NCI-H345 treated with DMSO at 0.1 percent for 48 hours (cell line): ENCODE results near the gene MARCHF10.
A peak's percentile ranks its signal among the peaks of the same experiment; 100 is the strongest.
"Not testable (repeated sequence)": the region's sequence is repeated elsewhere in the genome, so short reads cannot be mapped to it uniquely, and the experiment has no call there.

Source experiments
- DNase-seq: peaks from one replicate; lab custom pipeline; 2025; ENCODE audit not compliant: unreplicated experiment; lab: John Stamatoyannopoulos, UW

The MARCHF10 gene

GRCh38 chr17:62791235-62791734, 16.8 kb downstream of the MARCHF10 start:
- DNase-seq: no peak

- no peak for DNase-seq
Measured at GRCh38 chr17:62790564-62790986, 17.5 kb downstream of the MARCHF10 start.

GRCh38 chr17:62787366-62787765, 20.7 kb downstream of the MARCHF10 start:
- no peak for DNase-seq

GRCh38 chr17:62786646-62787045, 21.5 kb downstream of the MARCHF10 start:
- DNase-seq: no peak

GRCh38 chr17:62785983-62786382, 22.1 kb downstream of the MARCHF10 start:
- DNase-seq: not testable (repeated sequence)

GRCh38 chr17:62782730-62783270, 25.3 kb downstream of the MARCHF10 start:
- no peak for DNase-seq

- DNase-seq: no peak
Measured at GRCh38 chr17:62781831-62782251, 26.3 kb downstream of the MARCHF10 start.

GRCh38 chr17:62781356-62781755, 26.8 kb downstream of the MARCHF10 start:
- DNase-seq: no peak

GRCh38 chr17:62780951-62781350, 27.2 kb downstream of the MARCHF10 start:
- no peak for DNase-seq

- DNase-seq: no peak
Measured at GRCh38 chr17:62780269-62780668, 27.8 kb downstream of the MARCHF10 start.

- peak; percentile 66 for DNase-seq
Measured at GRCh38 chr17:62778990-62779681, 29.0 kb downstream of the MARCHF10 start.

- DNase-seq: no peak
Measured at GRCh38 chr17:62775876-62776275, 32.2 kb downstream of the MARCHF10 start.

GRCh38 chr17:62774338-62774737, 33.8 kb downstream of the MARCHF10 start:
- DNase-seq: no peak

GRCh38 chr17:62767997-62768396, 40.1 kb downstream of the MARCHF10 start:
- DNase-seq: no peak

- DNase-seq: no peak
Measured at GRCh38 chr17:62765351-62765750, 42.8 kb downstream of the MARCHF10 start.

- DNase-seq: no peak
Measured at GRCh38 chr17:62763891-62764600, 44.1 kb downstream of the MARCHF10 start.

GRCh38 chr17:62761884-62762283, 46.2 kb downstream of the MARCHF10 start:
- DNase-seq: no peak

- DNase-seq: no peak
Measured at GRCh38 chr17:62760945-62761267, 47.2 kb downstream of the MARCHF10 start.

- no peak for DNase-seq
Measured at GRCh38 chr17:62760059-62760944, 47.8 kb downstream of the MARCHF10 start.

- no peak for DNase-seq
Measured at GRCh38 chr17:62757500-62757951, 50.6 kb downstream of the MARCHF10 start.

GRCh38 chr17:62756198-62756597, 51.9 kb downstream of the MARCHF10 start:
- no peak for DNase-seq
